Calu3 (cell line): ENCODE results near the gene CNOT8. TPM values are rescaled to one million over a fixed set of nuclear protein-coding genes. Genes with fewer than 3 reads are reported as not detected.

Experiments used
- BruUV-seq: library from RNA; stranded (reverse); fragments of 400-500 nt; replicated peaks from 2 replicates; lab custom pipeline; 2021; lab: Mats Ljungman, UMichigan
- CTCF ChIA-PET: fragments of 300-600 bp; sonication (Branson Sonifier 250); formaldehyde crosslinking; loops from one replicate; lab custom pipeline; 2022; ENCODE audit warnings: antibody characterized with exemption; lab: Charles Lee
- DNase-seq: peaks from one replicate; pipeline ENCODE4 v3.0.0; 2022
- H3K27ac Mint-ChIP-seq: one replicate; pipeline ENCODE4 v1.8.0; 2022; ENCODE audit warnings: mixed read lengths; ENCODE audit not compliant: unreplicated experiment
- H3K27me3 Mint-ChIP-seq: one replicate; pipeline ENCODE4 v1.8.0; 2022; ENCODE audit warnings: mixed read lengths; ENCODE audit not compliant: unreplicated experiment
- H3K36me3 Mint-ChIP-seq: one replicate; pipeline ENCODE4 v1.8.0; 2022; ENCODE audit warnings: mild to moderate bottlenecking, moderate library complexity, mixed read lengths; ENCODE audit not compliant: insufficient read depth, unreplicated experiment
- H3K4me1 Mint-ChIP-seq: one replicate; pipeline ENCODE4 v1.8.0; 2022; ENCODE audit warnings: mild to moderate bottlenecking, low read depth, mixed read lengths; ENCODE audit not compliant: unreplicated experiment
- H3K4me3 Mint-ChIP-seq: one replicate; pipeline ENCODE4 v1.8.0; 2022; ENCODE audit warnings: mild to moderate bottlenecking, low read depth, moderate library complexity, mixed read lengths; ENCODE audit not compliant: unreplicated experiment
- H3K9me3 Mint-ChIP-seq: one replicate; pipeline ENCODE4 v1.8.0; 2022; ENCODE audit warnings: low read depth, mixed read lengths; ENCODE audit not compliant: unreplicated experiment
- intact Hi-C: fragments of 100-400 bp; cut with micrococcal nuclease; formaldehyde crosslinking; loops from one replicate; pipeline ENCODE4 v1.10.0; 2022; ENCODE audit not compliant: unreplicated experiment
- total RNA-seq: library from RNA; stranded (reverse); gene quantifications from 2 replicates; pipeline ENCODE4 v1.2.3, GENCODE V29; 2022
- TF ChIP-seq, protein P1 (sequence below): fragments of 200-600 bp; IDR thresholded peaks from one replicate; pipeline ENCODE4 v1.8.0; 2022; ENCODE audit warnings: antibody characterized with exemption; ENCODE audit not compliant: unreplicated experiment

CNOT8 gene
- total RNA-seq, 1 experiment from 2014 or later = 63.0 TPM

DNA sequence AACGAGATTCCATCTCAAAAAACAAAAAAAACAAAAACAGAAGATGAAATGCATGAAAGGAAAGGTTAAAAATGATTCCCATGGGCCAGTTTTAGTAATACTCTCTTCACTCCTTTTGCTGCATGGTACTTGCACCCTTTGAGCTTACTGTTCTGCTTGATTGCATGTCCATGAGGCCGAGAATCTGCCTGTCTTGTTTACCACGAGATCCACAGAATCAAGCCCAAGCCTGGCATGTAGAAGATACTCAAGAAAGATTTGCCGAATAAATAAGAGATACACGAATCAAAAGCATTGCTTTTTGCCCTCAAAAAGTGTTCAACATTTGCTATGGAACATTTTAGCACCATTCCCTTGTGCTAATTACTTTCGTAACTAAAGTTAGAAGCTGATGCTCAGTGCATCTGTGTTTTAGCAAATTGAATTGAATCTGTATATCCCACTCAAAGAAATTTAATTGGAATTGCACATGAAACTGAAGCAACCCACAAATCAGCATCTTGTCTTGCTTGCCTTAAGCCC is 9.1 kb upstream of the CNOT8 start:
- Mint-ChIP-seq H3K9me3 (no peaks in the 10 kb centered on the region), H3K27ac (no peak overlapping the region), H3K36me3 (peaks cover 4% of the 10 kb centered on the region), H3K4me1 (no peaks in the 10 kb centered on the region), H3K27me3 (no peaks in the 10 kb centered on the region), H3K4me3 (no peak overlapping the region)
- TF ChIP-seq, protein P1, sequence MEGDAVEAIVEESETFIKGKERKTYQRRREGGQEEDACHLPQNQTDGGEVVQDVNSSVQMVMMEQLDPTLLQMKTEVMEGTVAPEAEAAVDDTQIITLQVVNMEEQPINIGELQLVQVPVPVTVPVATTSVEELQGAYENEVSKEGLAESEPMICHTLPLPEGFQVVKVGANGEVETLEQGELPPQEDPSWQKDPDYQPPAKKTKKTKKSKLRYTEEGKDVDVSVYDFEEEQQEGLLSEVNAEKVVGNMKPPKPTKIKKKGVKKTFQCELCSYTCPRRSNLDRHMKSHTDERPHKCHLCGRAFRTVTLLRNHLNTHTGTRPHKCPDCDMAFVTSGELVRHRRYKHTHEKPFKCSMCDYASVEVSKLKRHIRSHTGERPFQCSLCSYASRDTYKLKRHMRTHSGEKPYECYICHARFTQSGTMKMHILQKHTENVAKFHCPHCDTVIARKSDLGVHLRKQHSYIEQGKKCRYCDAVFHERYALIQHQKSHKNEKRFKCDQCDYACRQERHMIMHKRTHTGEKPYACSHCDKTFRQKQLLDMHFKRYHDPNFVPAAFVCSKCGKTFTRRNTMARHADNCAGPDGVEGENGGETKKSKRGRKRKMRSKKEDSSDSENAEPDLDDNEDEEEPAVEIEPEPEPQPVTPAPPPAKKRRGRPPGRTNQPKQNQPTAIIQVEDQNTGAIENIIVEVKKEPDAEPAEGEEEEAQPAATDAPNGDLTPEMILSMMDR = no peak
- no peak for DNase-seq
- CTCF ChIA-PET = no interaction called here
- intact Hi-C loops = no loop called here
- BruUV-seq = no TSS peak

DNA sequence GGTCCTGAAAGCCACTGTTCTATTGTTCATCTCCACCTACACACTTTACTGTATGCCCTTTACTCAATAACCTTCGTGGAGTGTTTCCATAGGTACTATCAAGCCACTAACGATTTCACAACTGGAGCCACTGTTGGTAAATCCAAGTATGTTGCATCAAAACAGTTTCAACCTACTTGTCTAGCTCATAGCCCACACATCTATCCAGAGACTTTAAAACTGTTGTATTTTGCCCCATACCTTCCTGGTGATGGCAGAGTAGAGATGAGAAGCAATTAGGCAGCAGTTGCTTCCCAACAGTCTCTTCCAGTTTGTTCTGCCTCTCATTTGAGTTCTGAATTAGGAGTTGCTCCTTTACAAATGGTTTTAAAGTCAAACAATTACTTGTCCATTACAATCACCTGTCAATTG is 8.6 kb upstream of the CNOT8 start:
- TF ChIP-seq, protein P1 = no peak
- no peaks in the 10 kb centered on the region for H3K9me3 Mint-ChIP-seq
- no peak overlapping the region for H3K27ac Mint-ChIP-seq
- intact Hi-C loops = no loop called here
- peaks cover 4% of the 10 kb centered on the region for H3K36me3 Mint-ChIP-seq
- BruUV-seq = no TSS peak
- DNase-seq = no peak
- CTCF ChIA-PET = no interaction called here
- H3K4me1 Mint-ChIP-seq = no peaks in the 10 kb centered on the region
- H3K27me3 Mint-ChIP-seq = no peaks in the 10 kb centered on the region
- H3K4me3 Mint-ChIP-seq = no peak overlapping the region

DNA sequence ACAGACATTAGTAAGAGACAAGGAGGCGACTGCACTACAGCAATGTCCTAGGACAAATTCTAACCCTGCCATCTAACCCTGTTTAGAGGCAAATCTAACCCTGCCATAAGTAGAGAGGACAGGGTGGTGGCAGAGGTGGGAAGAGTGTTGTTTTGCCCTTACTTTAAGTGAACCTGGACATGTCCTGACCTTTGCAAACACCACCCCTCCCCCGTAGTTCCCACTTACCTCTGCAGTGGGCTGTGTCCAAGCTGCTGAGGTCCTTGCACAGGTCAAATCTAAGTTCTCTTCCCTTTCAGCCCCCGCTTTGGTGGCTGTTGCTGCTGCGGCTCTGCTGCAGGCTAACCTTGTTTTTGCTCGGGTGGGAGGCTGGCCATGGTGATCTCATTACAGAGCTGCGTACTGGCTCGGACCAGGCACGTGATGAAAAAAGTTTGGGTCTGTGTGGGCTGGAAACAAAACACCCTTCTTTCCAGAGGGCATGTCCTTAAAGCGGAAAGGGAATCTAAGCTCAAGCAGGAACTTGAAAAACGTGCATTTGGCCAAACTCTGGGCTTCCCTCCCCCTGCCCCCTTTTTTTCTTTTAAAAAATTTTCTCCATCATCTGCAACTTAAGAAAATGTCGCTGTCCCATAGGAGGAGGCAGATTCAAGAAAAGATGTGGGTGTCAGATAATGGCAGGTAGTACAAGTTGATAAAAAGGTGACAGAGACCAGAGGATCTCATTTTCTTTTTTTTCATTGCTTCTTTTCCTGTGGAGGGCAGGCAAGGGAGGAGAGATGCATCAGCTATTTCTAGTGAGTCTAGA is 8.0 kb upstream of the CNOT8 start, which contains the start of gene FAXDC2:
Gene FAXDC2, minus strand, starts transcription at position 349 of the 808 bp plus-strand sequence. CDS start 12,425 bp downstream, outside the sequence.
- intact Hi-C loops = no loop called here
- no peaks in the 10 kb centered on the region for H3K9me3 Mint-ChIP-seq
- peaks cover 4% of the 10 kb centered on the region for H3K36me3 Mint-ChIP-seq
- no peak within 1 kb of the TSS for H3K27ac Mint-ChIP-seq
- TF ChIP-seq, protein P1 = no peak
- no peak for DNase-seq
- H3K4me1 Mint-ChIP-seq = no peaks in the 10 kb centered on the region
- H3K4me3 Mint-ChIP-seq = no peak within 1 kb of the TSS
- H3K27me3 Mint-ChIP-seq = no peaks in the 10 kb centered on the region
- CTCF ChIA-PET = no interaction called here
- no TSS peak for BruUV-seq

DNA sequence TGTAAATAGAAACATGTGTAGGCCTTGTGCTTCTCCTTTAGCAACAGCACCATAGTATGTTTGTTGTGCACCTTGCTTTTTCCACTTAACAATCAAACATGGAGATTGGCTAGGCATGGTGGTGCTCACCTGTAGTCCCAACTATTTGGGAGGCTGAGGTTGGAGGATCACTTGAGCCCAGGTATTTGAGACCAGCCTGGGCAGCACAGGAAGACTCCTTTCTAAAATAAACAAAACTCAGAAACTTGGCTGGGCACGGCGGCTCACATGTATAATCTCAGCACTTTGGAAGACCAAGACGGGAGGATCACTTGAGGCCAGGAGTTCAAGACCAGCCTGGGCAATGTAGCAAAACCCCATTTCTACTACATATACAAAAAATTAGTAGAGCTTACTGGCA is 7.1 kb upstream of the CNOT8 start:
- intact Hi-C loops = no loop called here
- no peak for DNase-seq
- TF ChIP-seq, protein P1 = no peak
- H3K27ac Mint-ChIP-seq = no peak overlapping the region
- CTCF ChIA-PET = interaction anchor here (0.7 kb wide), 1 partner anchor 146 kb away, joined by 3 read pairs; no protein-coding TSS in a partner anchor
- no peaks in the 10 kb centered on the region for H3K9me3 Mint-ChIP-seq
- H3K27me3 Mint-ChIP-seq = no peaks in the 10 kb centered on the region
- no TSS peak for BruUV-seq
- H3K36me3 Mint-ChIP-seq = peaks cover 4% of the 10 kb centered on the region
- no peaks in the 10 kb centered on the region for H3K4me1 Mint-ChIP-seq
- no peak overlapping the region for H3K4me3 Mint-ChIP-seq
